Measurements from ENCODE around the gene FLAD1.
"Not testable (repeated sequence)": the region's sequence is repeated elsewhere in the genome, so short reads cannot be mapped to it uniquely, and the experiment has no call there.

Gene FLAD1

GRCh38 chr1:154969860-154970452 lies 13.2 kb upstream of the FLAD1 start:
- DNase-seq = no peak

- DNase-seq = peak; percentile 56 to 72 (median 62)
These were observed 12.4 kb upstream of the FLAD1 start, which contains the start of gene SHC1 for GRCh38 chr1:154970631-154971340. TSS of gene SHC1 (minus strand) at chr1:154970747. CDS start at chr1:154970526, 221 bp downstream.

GRCh38 chr1:154971341-154971998 lies 11.7 kb upstream of the FLAD1 start:
- DNase-seq = peak; percentile 40 to 66 (median 42)

GRCh38 chr1:154972213-154972516 lies 11.0 kb upstream of the FLAD1 start:
- no peak for DNase-seq

- DNase-seq = no peak
These were observed 10.4 kb upstream of the FLAD1 start for GRCh38 chr1:154972517-154973343.

GRCh38 chr1:154973344-154974101 lies 9.6 kb upstream of the FLAD1 start:
- DNase-seq = peak; percentile 96 to 97 (median 96)

- peak; percentile 97 to 100 (median 100) for DNase-seq
These were observed 8.9 kb upstream of the FLAD1 start, which contains the start of gene CKS1B for GRCh38 chr1:154974102-154974807. TSS of gene CKS1B (plus strand) at chr1:154974681. CDS start at chr1:154974746, 65 bp downstream.

- peak; percentile 97 to 99 (median 98) for DNase-seq
These were observed 8.2 kb upstream of the FLAD1 start for GRCh38 chr1:154974808-154975408.

- peak; percentile 59 to 85 (median 74) for DNase-seq
These were observed 7.6 kb upstream of the FLAD1 start for GRCh38 chr1:154975409-154976059.

GRCh38 chr1:154977762-154978161 lies 5.4 kb upstream of the FLAD1 start:
- peak in 1 of 4 experiments; percentile 17 for DNase-seq

GRCh38 chr1:154978360-154978759 lies 4.8 kb upstream of the FLAD1 start:
- DNase-seq = no peak

- DNase-seq = no peak
These were observed 803 bp upstream of the FLAD1 start for GRCh38 chr1:154982341-154982740.

- DNase-seq = no peak
These were observed 777 bp downstream of the FLAD1 start for GRCh38 chr1:154983776-154984466.

GRCh38 chr1:154986736-154987135 lies 3.6 kb downstream of the FLAD1 start:
- DNase-seq = not testable (repeated sequence)

GRCh38 chr1:154987326-154987725 lies 4.2 kb downstream of the FLAD1 start:
- DNase-seq = no peak

- peak in 1 of 4 experiments; percentile 32 for DNase-seq
These were observed 5.2 kb downstream of the FLAD1 start for GRCh38 chr1:154988058-154988954.

- no peak for DNase-seq
These were observed 6.2 kb downstream of the FLAD1 start for GRCh38 chr1:154989195-154989860.

- DNase-seq = no peak
These were observed 7.1 kb downstream of the FLAD1 start for GRCh38 chr1:154990276-154990675.
